B cell (primary cell): Measurements from ENCODE around the gene TFPT.

Experiments
- EZH2 ChIP-seq: IDR thresholded peaks from 2 replicates; pipeline ENCODE4 v1.6.1; 2012; ENCODE audit warnings: borderline replicate concordance, low read depth, mild to moderate bottlenecking, moderate library complexity, low read length; ENCODE audit not compliant: insufficient read depth, poor library complexity, severe bottlenecking
- TF ChIP-seq, protein P1 (sequence below): fragments of 200-600 bp; IDR thresholded peaks from one replicate; pipeline ENCODE4 v1.8.0; 2022; ENCODE audit warnings: antibody characterized with exemption, mild to moderate bottlenecking

DNA sequence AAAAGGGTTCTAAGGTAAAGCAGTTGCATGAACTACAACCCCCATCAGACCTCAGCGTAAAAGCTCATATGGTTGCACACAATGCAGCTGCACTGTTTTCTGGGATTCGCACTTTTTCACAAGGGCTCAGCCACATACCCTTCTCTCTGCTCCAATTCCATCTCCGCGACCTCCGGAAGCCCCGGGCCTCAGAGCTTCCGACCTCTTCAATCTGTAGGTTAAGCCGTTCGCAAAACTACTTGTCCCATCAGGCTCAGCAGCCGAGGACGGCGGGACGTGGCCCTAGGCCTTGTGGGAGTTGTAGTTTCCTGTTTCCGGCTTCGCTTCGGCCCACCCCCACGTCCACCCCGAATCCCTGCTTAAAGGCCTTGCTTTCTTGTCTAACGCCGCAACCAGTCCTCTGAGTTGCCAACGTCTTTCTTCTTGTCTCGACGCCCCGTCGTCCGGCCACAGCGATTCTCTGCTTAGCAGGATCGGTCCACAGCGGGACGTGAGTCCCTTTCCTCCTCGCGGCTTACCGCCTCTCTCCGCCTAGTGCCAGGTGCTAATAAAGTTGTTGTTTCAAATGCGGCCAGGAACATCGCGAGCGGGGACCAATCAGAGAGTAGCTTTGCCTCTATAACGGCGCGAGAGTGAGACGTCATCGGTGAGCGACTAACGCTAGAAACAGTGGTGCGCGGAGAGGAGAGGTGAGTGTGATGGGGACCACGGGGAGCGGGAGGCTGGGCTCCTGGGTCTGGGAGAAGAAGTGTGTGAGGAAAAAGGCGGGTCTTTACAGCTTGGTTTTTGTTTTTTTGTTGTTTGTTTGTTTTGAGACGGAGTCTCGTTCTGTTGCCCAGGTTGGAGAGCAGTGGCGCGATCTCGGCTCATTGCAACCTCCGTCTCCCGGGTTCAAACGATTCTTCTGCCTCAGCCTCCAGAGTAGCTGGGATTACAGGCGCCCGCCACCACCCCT is at the start of gene TFPT, which contains the start of gene PRPF31:
- TF ChIP-seq, protein P1, sequence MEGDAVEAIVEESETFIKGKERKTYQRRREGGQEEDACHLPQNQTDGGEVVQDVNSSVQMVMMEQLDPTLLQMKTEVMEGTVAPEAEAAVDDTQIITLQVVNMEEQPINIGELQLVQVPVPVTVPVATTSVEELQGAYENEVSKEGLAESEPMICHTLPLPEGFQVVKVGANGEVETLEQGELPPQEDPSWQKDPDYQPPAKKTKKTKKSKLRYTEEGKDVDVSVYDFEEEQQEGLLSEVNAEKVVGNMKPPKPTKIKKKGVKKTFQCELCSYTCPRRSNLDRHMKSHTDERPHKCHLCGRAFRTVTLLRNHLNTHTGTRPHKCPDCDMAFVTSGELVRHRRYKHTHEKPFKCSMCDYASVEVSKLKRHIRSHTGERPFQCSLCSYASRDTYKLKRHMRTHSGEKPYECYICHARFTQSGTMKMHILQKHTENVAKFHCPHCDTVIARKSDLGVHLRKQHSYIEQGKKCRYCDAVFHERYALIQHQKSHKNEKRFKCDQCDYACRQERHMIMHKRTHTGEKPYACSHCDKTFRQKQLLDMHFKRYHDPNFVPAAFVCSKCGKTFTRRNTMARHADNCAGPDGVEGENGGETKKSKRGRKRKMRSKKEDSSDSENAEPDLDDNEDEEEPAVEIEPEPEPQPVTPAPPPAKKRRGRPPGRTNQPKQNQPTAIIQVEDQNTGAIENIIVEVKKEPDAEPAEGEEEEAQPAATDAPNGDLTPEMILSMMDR = no peak
- no peak for TF ChIP-seq EZH2
